Measurements from ENCODE around the gene NAT14.

The NAT14 gene

DNA sequence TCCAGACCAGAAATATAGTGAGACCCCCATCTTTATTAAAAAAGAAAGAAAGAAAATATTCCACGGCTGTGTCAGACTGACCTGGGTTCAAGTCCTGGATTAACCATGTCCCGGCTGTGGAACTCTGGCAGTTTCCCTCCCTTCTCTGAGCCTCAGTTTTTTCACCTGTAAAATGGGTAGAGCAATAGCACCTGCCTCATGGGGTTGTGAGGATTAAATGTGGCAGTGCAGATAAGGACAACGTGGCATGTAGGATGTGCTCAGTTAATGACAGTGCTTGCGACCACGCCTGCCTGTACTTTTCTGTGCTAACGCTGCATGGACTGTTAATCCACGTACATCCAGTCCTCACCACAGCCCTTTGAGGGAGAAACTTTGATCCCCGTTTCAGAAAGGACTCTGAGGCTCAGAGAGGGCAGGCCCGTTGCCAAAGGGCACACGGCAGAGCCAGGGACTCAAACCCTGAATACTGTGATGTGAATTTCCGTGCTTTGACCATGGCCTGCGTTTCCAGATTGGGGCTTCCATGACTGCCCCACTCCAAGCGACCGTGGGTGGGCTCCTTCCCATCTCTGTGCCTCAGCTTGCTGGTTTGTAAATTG, 35.8 kb downstream of the NAT14 start:
- no peak for TF ChIP-seq ZFX (IDR thresholded peaks at IDR 0.05; ENCODE audit: borderline replicate concordance)
- TF ChIP-seq, protein P1, sequence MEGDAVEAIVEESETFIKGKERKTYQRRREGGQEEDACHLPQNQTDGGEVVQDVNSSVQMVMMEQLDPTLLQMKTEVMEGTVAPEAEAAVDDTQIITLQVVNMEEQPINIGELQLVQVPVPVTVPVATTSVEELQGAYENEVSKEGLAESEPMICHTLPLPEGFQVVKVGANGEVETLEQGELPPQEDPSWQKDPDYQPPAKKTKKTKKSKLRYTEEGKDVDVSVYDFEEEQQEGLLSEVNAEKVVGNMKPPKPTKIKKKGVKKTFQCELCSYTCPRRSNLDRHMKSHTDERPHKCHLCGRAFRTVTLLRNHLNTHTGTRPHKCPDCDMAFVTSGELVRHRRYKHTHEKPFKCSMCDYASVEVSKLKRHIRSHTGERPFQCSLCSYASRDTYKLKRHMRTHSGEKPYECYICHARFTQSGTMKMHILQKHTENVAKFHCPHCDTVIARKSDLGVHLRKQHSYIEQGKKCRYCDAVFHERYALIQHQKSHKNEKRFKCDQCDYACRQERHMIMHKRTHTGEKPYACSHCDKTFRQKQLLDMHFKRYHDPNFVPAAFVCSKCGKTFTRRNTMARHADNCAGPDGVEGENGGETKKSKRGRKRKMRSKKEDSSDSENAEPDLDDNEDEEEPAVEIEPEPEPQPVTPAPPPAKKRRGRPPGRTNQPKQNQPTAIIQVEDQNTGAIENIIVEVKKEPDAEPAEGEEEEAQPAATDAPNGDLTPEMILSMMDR (IDR thresholded peaks at IDR 0.05): no peak
- H3K27ac ChIP-seq: no peak overlapping the region

DNA sequence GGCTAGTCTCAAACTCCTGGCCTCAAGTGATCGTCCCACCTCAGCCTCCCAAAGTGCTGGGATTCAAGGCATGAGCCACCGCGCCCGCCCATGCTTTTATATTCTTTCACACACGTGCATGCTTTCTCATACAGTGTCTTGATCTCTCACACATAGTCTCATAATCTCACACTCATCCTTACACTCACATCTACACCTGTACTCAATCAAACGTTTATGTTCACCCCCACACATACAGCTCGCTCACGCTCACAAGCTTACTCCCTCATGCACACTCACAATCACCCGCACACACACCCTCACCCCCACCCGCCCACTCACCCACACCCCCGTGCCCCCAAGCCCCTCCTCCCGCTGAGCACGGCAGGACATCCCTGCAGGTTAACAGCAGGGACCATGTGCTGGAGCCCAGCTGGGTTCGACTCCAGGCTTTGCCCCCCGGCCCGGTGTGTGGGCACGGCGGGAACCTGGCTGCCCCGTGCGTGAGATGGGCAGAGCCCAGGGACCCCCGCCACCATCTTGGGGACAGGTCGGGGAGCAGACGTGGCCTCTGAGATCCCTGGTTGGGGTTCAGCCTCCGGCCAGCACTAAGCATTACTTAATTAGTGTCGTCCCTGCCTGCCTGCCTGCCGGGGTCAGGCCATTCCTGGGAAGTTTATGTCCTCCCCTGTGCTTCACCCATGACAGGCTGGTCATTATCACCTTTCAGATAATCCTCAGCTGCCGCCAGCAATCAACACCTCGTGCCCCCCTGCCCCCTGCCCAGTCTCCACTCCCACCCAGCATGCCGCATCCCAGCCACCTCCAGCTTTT, 40.5 kb downstream of the NAT14 start:
- no peak for TF ChIP-seq ZFX (IDR thresholded peaks at IDR 0.05; ENCODE audit: borderline replicate concordance)
- TF ChIP-seq, protein P1 (IDR thresholded peaks at IDR 0.05): no peak
- no peak overlapping the region; the same call in 1 of the 2 replicates for H3K27ac ChIP-seq

DNA sequence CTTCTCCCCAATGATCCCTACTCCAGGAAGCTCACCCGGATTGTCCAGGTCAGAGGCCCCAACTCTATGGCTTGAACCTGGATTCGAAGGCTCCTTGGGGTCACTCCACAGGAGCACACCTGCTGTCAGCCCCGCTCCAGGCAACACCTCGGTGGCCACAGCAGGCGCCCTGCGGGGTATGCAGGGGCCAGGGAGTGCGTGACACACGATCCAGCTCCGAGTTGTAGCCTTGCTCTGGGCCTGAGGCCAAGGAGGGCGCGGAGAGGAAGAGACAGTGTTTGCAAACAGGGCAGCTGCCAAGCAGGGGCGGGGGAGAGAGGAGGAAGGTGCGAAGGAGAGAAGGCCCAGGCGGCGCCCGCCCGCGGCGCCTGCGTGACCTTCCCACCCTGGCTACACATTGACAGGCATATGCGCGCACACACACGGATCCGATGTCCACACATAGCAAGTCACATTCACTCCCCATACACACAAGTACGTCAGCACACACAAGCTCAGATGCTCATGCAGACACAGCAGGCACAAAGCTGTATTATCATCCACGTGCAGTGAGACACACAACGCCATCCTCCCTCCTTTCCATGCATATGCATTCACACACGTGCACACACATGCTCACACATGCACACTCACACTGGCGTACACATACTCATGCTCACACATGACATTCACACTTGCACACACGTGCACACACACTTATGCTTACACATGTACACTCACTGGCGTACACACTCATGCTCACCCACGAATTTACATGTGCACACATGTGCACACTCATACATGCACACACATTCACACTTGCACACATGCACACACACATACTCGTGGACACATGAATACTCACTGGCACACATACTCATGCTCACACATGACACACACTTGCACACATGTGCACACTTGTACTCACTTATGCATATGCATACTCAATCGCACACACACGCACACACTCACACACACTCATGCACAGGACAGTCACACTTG, 41.5 kb downstream of the NAT14 start:
- H3K27ac ChIP-seq: no peak overlapping the region; the same call in 1 of the 2 replicates
- no peak for TF ChIP-seq ZFX (IDR thresholded peaks at IDR 0.05; ENCODE audit: borderline replicate concordance)
- TF ChIP-seq, protein P1 (IDR thresholded peaks at IDR 0.05): no peak

DNA sequence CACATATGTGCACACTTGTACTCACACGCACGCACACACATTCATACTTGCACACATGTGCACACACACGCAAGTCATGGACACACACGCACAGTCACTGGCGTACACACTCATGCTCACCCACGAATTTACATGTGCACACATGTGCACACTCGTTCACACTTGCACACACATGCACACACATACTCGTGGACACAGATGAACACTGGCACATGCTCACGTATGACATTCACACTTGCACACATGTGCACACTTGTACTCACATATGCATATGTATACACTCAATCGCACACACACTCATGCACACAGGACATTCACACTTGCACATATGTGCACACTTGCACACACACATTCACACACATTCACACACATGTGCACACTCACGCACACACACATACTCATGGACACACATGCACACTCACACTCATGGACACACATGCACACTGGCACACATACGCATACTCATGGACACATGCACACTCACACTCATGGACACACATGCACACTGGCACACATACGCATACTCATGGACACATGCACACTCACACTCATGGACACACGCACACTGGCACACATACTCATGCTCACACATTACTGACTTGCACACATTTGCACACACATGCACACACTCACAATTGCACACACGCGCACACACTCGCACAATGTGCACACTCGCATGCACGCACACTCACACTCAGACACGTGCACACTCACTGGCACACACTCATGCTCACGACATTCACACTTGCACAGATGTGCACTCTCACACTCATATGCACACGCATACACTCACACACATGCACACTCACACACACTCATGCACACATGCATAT, 42.4 kb downstream of the NAT14 start:
- TF ChIP-seq, protein P1 (IDR thresholded peaks at IDR 0.05): no peak
- TF ChIP-seq ZFX (IDR thresholded peaks at IDR 0.05; ENCODE audit: borderline replicate concordance): no peak
- no peak overlapping the region for H3K27ac ChIP-seq

DNA sequence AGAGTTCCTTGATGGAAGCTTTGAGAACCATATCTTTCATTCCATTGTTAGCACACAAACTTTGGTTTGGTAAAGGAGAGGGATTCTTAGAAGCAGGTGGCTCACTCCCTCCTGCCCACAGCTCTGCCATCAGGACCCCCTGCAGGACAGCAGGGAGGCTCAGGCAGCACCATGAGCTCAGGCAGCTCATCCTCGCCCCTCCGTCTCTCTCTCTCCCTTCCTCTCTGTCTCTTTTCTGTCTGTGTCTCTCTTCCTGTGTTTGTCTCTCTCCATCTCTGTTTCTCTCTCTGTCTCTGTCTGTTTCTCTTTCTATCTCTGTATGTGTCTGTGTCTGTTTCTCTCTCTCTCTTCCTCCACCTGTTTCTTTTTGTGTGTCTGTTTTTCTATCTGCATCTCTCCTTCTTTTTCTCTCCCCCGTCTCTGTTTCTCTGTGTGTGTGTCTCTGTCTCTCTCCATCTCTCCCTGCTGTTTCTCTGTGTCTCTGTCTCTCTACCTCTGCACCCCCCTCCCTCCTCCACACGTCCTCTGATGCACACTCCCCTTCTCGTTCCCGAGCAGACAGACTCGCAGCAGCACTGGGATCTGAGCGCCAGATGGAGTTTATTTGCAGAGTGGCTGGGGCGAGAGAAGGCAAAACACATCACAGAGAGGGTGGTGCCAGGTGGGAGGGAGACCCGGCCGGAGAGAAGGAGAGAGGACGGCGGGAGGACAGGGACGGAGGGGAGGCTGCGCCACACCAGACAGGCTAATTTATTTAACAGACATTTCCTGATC, 43.2 kb downstream of the NAT14 start:
- no peak overlapping the region for H3K27ac ChIP-seq
- no peak for TF ChIP-seq ZFX (IDR thresholded peaks at IDR 0.05; ENCODE audit: borderline replicate concordance)
- TF ChIP-seq, protein P1 (IDR thresholded peaks at IDR 0.05): no peak

Data from 22Rv1 (cell line).